HEK293T (cell line): ENCODE data around the gene NUS1.
"Not testable (repeated sequence)": the region's sequence is repeated elsewhere in the genome, so short reads cannot be mapped to it uniquely, and the experiment has no call there.

Experiments used
- CTCF ChIA-PET: fragments of 350-600 bp; formaldehyde crosslinking; extraction: SDS; loops from one replicate; lab custom pipeline; 2021; ENCODE audit warnings: antibody characterized with exemption, inconsistent platforms; lab: Yijun Ruan, JAX
- POLR2A ChIA-PET: fragments of 350-600 bp; formaldehyde crosslinking; extraction: SDS; loops from one replicate; lab custom pipeline; 2020; ENCODE audit warnings: antibody characterized with exemption, inconsistent platforms; lab: Yijun Ruan, JAX
- DNase-seq: peaks from one replicate; pipeline ENCODE4 v3.0.0; 2012; ENCODE audit warnings: mixed read lengths; ENCODE audit errors: extremely low spot score
- BHLHE40 ChIP-seq: fragments of 450-650 bp; IDR thresholded peaks from 2 replicates; pipeline ENCODE4 v1.6.1; 2016; ENCODE audit warnings: mild to moderate bottlenecking, moderate library complexity, borderline replicate concordance
- CTBP1 ChIP-seq: fragments of 450-650 bp; IDR thresholded peaks from 2 replicates; pipeline ENCODE4 v1.6.1; 2016; ENCODE audit warnings: borderline replicate concordance
- ELF4 ChIP-seq: fragments of 450-650 bp; IDR thresholded peaks from 2 replicates; pipeline ENCODE4 v1.6.1; 2017; ENCODE audit warnings: antibody characterized with exemption
- FOXA1 ChIP-seq: fragments of 450-650 bp; IDR thresholded peaks from 2 replicates; pipeline ENCODE4 v1.6.1; 2016; ENCODE audit warnings: mild to moderate bottlenecking
- FOXK2 ChIP-seq: fragments of 450-650 bp; IDR thresholded peaks from 2 replicates; pipeline ENCODE4 v1.6.1; 2016; ENCODE audit warnings: mild to moderate bottlenecking
- FOXM1 ChIP-seq: fragments of 450-650 bp; IDR thresholded peaks from 2 replicates; pipeline ENCODE4 v1.6.1; 2017; ENCODE audit warnings: mild to moderate bottlenecking, borderline replicate concordance
- L3MBTL2 ChIP-seq: fragments of 450-650 bp; conservative IDR thresholded peaks from 2 replicates; pipeline ENCODE4 v1.6.1; 2016; ENCODE audit warnings: mild to moderate bottlenecking
- LEF1 ChIP-seq: fragments of 450-650 bp; IDR thresholded peaks from 2 replicates; pipeline ENCODE4 v1.6.1; 2017; ENCODE audit warnings: mild to moderate bottlenecking, borderline replicate concordance
- NFRKB ChIP-seq: fragments of 450-650 bp; IDR thresholded peaks from 2 replicates; pipeline ENCODE4 v1.6.1; 2016; ENCODE audit warnings: mild to moderate bottlenecking, moderate library complexity
- SP1 ChIP-seq: fragments of 450-650 bp; IDR thresholded peaks from 2 replicates; pipeline ENCODE4 v1.6.1; 2017
- SUZ12 ChIP-seq: fragments of 450-650 bp; IDR thresholded peaks from 2 replicates; pipeline ENCODE4 v1.6.1; 2016; ENCODE audit warnings: mild to moderate bottlenecking
- ZNF384 ChIP-seq: fragments of 450-650 bp; IDR thresholded peaks from 2 replicates; pipeline ENCODE4 v1.6.1; 2016
- TF ChIP-seq, protein P1 (sequence below): fragments of 450-650 bp; IDR thresholded peaks from 2 replicates; pipeline ENCODE4 v1.6.1; 2016

The NUS1 gene

DNA sequence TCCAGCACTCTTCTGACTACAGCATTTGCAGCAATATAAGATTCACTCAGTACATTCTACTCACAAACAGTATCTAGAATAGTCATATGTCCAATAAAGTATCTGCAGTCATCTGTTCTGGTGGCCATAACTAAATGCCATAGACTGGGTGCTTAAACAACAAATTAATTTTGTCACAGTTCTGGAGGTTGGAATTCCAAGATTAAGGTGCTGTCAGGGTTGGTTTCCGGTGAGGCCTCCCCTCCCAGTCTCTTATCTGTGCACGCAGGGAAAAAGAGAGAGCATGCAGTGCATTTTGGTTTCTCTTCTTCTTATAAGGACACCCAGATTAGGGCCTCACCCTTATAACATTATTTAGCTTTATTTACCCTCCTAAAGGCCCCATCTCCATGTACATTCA, 21.3 kb upstream of the NUS1 start:
- POLR2A ChIA-PET, result no interaction called here
- DNase-seq, result no peak
- CTCF ChIA-PET, result no interaction called here
- TF ChIP-seq FOXA1, result no peak
- no peak for TF ChIP-seq CTBP1

DNA sequence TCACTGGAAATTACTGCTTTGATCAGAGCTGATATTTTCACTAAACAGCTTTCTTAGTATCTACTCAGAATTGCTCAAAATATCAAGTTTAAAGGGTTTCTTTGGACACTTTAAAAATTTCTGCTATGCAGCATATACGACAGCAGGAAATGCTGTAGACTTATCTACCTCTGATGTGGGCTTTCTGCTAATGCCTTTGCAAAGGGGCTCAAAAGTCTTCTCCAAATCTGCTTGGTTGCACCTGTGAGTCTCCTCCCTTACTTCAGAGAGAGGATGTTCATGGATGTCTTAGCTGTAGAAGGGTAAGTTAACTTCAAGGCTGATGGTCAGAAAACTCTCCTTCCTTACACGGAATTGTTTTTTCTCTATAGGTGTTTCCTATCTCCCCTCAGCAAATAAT, 19.9 kb upstream of the NUS1 start:
- no peak for TF ChIP-seq FOXK2
- ChIA-PET CTCF (no interaction called here), POLR2A (no interaction called here)
- DNase-seq, result no peak

DNA sequence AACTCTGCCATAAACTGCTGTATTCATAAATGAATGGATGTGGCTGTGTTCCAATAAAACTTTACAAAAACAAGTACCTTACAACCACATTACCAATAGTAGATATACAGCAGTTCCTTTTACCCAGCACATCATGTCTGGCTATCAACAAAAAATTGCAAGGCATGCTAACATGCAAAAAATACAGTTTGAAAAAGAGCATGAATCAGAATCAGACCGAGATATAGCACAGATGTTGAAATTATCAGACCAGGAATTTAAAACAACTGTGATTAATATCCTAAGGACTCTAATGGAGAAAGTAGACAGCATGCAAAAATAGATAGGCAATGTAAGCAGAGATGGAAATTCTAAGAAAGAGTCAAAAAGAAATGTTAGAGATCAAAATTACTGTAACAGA, 8.4 kb upstream of the NUS1 start:
- POLR2A ChIA-PET, result no interaction called here
- TF ChIP-seq FOXM1 (no peak), CTBP1 (no peak), FOXA1 (no peak), LEF1 (no peak), SP1 (no peak), NFRKB (no peak)
- CTCF ChIA-PET, result no interaction called here
- no peak for DNase-seq

DNA sequence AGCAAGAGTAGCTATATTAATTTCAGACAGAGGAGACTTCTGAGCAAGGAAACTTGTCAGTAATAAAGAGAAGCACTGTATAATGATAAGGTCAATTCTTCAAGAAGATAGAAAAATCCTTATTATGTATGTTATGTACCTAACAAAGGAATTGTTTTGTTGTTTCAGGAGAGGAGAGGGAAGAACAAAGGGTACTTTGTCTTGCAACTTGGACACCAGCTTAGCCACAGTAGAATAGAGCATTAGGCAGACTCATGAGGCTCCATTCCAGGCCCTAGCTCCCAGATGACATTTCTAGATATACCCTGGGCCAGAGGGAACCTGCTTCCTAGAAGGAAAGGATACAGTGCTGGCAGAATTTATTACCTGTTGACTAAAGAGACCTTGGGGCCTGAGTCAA, 6.5 kb upstream of the NUS1 start:
- no peak for DNase-seq
- ChIA-PET CTCF (no interaction called here), POLR2A (no interaction called here)
- no peak for TF ChIP-seq FOXM1
- TF ChIP-seq, protein P1, sequence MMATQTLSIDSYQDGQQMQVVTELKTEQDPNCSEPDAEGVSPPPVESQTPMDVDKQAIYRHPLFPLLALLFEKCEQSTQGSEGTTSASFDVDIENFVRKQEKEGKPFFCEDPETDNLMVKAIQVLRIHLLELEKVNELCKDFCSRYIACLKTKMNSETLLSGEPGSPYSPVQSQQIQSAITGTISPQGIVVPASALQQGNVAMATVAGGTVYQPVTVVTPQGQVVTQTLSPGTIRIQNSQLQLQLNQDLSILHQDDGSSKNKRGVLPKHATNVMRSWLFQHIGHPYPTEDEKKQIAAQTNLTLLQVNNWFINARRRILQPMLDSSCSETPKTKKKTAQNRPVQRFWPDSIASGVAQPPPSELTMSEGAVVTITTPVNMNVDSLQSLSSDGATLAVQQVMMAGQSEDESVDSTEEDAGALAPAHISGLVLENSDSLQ, result peak; percentile 52; the same call in 1 of the 2 replicates

DNA sequence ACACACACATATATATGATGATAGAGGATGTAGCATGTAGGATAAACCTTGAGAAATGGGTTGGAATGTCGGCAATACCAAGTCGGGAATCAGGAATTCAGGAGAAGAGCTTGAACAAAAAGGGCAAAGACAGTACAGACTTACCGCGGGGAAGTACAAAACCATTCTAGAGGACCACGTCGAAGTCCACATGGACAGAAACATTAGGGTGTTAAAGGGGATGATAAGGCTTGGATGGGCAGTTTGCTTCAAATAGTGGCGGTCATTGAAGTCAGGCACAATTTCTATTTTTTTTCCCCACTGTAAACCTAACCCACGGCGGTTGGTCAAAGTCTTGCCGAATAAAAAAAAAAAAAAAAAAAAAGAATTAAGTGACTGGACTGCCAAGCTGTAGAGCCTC, 766 bp upstream of the NUS1 start:
- POLR2A ChIA-PET, result no interaction called here
- no peak for DNase-seq
- CTCF ChIA-PET, result no interaction called here
- TF ChIP-seq ZNF384 (peak; percentile 76), SP1 (no peak), NFRKB (no peak), SUZ12 (no peak), ELF4 (no peak), BHLHE40 (no peak), LEF1 (no peak)
- TF ChIP-seq, protein P1, result no peak

DNA sequence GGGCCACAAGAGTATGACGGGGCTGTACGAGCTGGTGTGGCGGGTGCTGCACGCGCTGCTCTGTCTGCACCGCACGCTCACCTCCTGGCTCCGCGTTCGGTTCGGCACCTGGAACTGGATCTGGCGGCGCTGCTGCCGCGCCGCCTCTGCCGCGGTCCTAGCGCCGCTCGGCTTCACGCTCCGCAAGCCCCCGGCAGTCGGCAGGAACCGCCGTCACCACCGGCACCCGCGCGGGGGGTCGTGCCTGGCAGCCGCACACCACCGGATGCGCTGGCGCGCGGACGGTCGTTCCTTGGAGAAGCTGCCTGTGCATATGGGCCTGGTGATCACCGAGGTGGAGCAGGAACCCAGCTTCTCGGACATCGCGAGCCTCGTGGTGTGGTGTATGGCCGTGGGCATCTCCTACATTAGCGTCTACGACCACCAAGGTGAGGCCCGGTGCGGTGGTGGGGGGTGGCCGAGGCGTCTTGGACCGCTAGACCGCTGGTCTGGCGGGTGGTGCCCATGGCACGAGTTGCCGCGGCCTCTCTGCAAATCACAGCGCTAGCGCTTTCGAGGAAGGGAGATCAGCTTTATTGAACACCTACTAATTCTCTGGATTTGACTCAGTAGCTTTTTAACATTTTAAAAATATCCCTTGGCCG, 511 bp downstream of the NUS1 start:
- TF ChIP-seq L3MBTL2, result peak; percentile 40
- POLR2A ChIA-PET, CTCF ChIA-PET: not testable (repeated sequence)

GRCh38 chr6:117676577-117677218, 1.4 kb downstream of the NUS1 start:
- POLR2A ChIA-PET, result no interaction called here

More for the DNA sequence above, 511 bp downstream of the NUS1 start:
- DNase-seq, result peak; percentile 22

DNA sequence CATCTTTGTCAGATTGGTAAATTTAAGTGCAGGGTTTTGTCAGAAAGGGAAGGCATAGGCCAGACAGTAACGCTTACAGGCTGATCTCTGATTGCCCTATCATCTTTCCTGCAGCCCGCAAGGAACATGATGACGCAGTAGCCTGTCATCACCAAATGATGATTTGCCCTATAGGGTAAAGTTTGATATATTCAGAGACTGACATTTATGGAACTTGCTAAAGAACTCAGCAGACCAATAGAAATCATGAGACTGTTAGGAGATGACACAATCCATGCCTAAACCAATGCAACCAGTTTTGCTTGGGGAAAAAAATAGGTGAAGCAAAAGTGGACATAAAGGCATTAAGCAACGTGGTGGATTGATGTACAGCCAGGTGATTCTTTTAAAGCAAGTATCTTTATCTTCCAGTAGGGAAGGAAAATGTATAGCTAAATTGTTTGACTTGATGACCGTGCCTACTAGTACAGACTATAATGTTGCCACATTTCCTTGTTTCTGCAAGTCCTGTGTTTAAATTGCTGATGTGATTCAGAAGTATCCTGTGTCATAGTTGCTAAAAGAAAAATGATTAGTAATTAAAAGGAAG, 2.4 kb downstream of the NUS1 start:
- TF ChIP-seq, protein P1, result peak; percentile 19; the same call in 1 of the 2 replicates
- TF ChIP-seq ZNF384, result no peak
- TF ChIP-seq SUZ12, result no peak
- TF ChIP-seq L3MBTL2, result no peak
- TF ChIP-seq ELF4, result no peak
- no peak for TF ChIP-seq FOXM1
- CTCF ChIA-PET, result no interaction called here
- no peak for DNase-seq
- POLR2A ChIA-PET, result no interaction called here

More at GRCh38 chr6:117676577-117677218, 1.4 kb downstream of the NUS1 start:
- no peak for TF ChIP-seq LEF1
- CTCF ChIA-PET, result no interaction called here
- no peak for DNase-seq
